Right atrium auricular region (tissue), 2 donors: Measurements from ENCODE around the gene TUT4. TPM values are rescaled to one million over a fixed set of nuclear protein-coding genes. Genes with fewer than 3 reads are reported as not detected.

Experiments
- DNase-seq: peaks from one replicate; pipeline ENCODE4 v3.0.0-alpha.2; 2019; ENCODE audit warnings: low spot score
- H3K27ac ChIP-seq, 2 donors: fragments of 200-600 bp; sonication (generic); 1 replicate in 1 of 2; 2 replicates in 1 of 2; pipeline ENCODE4 v1.5.1; 2016 to 2019
- H3K27me3 ChIP-seq, 2 donors: fragments of 200-600 bp; sonication (generic); one replicate each; pipeline versions ENCODE4 v1.5.1 to v1.6.0; 2017 to 2019
- H3K36me3 ChIP-seq: fragments of 200-600 bp; sonication (generic); one replicate; pipeline ENCODE4 v1.5.1; 2016
- H3K4me1 ChIP-seq, 2 donors: fragments of 200-600 bp; sonication (generic); one replicate each; pipeline versions ENCODE4 v1.5.1 to v1.6.0; 2017 to 2019
- H3K4me3 ChIP-seq, 2 donors: fragments of 200-600 bp; sonication (generic); 1 replicate in 1 of 2; 2 replicates in 1 of 2; pipeline ENCODE4 v1.5.1; 2017 to 2019; ENCODE audit warnings: mild to moderate bottlenecking in 1 of 2, moderate library complexity in 1 of 2
- H3K9me3 ChIP-seq, 2 donors: fragments of 200-600 bp; sonication (generic); one replicate each; pipeline ENCODE4 v1.5.1; 2019
- CTCF ChIP-seq, 2 donors: fragments of 200-600 bp; sonication (generic); IDR thresholded peaks; one replicate each; pipeline ENCODE4 v1.5.1; 2019; ENCODE audit warnings: antibody characterized with exemption in 2 of 2
- total RNA-seq, 2 donors: library from RNA; depleted of rRNA; stranded (reverse); fragments of >200 nt; gene quantifications; one replicate each; pipeline ENCODE4 v1.1.0, GENCODE V29; 2016

TUT4 gene
- total RNA-seq, 2 donors from 2014 or later, result 27.4 to 33.3 TPM

DNA sequence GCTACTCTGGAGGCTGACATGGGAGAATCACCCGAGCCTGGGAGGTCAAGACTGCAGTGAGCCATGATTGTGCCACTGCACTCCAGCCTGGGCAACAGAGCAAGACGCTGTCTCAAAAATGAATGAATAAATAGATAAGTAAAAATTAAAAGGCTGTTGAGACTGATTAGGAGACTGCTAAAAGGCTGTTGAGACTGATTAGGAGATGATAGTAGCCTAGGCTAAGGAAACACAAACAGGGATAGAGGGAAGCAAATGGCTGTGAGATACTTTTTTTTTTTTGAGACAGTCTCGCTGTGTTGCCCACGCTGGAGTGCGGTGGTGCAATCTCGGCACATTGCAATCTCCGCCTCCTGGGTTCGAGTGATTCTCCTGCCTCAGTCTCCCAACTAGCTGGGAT lies 120.1 kb downstream of the TUT4 start:
- Histone ChIP-seq H3K4me1 (no peaks in the 10 kb centered on the region), H3K9me3 (no peaks in the 10 kb centered on the region), H3K27me3 (no peaks in the 10 kb centered on the region), H3K4me3 (no peak overlapping the region), H3K36me3 (peaks cover 53% of the 10 kb centered on the region), H3K27ac (no peak overlapping the region)
- no peak for TF ChIP-seq CTCF (IDR thresholded peaks at IDR 0.05)
- no peak for DNase-seq

GRCh38 chr1:52427152-52427551 lies 125.7 kb downstream of the TUT4 start:
- peaks cover 26% of the 10 kb centered on the region for H3K36me3 ChIP-seq
- no peaks in the 10 kb centered on the region for H3K9me3 ChIP-seq
- H3K27me3 ChIP-seq, result no peaks in the 10 kb centered on the region
- no peak for TF ChIP-seq CTCF (IDR thresholded peaks at IDR 0.05)
- peaks cover 0 to 7% of the 10 kb centered on the region in 2 donors for H3K4me1 ChIP-seq
- no peak overlapping the region for H3K27ac ChIP-seq
- H3K4me3 ChIP-seq, result no peak overlapping the region
- DNase-seq, result no peak

- Histone ChIP-seq H3K4me3 (no peak overlapping the region), H3K27ac (no peak overlapping the region), H3K36me3 (peaks cover 31% of the 10 kb centered on the region), H3K4me1 (peaks cover 0 to 7% of the 10 kb centered on the region in 2 donors), H3K9me3 (no peaks in the 10 kb centered on the region), H3K27me3 (no peaks in the 10 kb centered on the region)
- TF ChIP-seq CTCF (IDR thresholded peaks at IDR 0.05), result no peak
- DNase-seq, result no peak
These were observed 126.5 kb downstream of the TUT4 start for GRCh38 chr1:52426371-52426770.

DNA sequence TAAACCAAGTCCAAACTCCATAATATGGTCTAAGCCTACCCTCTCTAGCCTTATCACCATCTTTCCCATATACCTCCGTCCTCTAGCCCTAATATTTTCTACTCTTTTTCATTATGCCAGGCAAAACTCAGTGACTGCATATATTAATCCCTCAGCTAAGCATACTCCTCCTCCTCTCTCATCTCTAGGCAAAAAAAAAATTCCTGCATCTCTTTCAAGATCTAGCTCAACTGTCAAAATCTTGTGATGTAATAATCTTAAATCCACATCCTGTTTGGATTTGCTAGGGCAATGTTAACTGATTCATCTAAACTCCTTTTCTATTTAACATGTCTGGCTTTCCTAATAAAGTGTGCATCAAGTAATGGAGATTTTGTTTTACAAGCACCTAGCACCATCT lies 128.1 kb downstream of the TUT4 start:
- DNase-seq, result no peak
- Histone ChIP-seq H3K36me3 (peaks cover 22% of the 10 kb centered on the region), H3K4me1 (peaks cover 0 to 7% of the 10 kb centered on the region in 2 donors), H3K27me3 (no peaks in the 10 kb centered on the region), H3K27ac (no peak overlapping the region), H3K9me3 (no peaks in the 10 kb centered on the region), H3K4me3 (no peak overlapping the region)
- no peak for TF ChIP-seq CTCF (IDR thresholded peaks at IDR 0.05)

- no peak overlapping the region for H3K4me3 ChIP-seq
- no peaks in the 10 kb centered on the region for H3K27me3 ChIP-seq
- no peaks in the 10 kb centered on the region for H3K9me3 ChIP-seq
- peaks cover 0 to 7% of the 10 kb centered on the region in 2 donors for H3K4me1 ChIP-seq
- TF ChIP-seq CTCF (IDR thresholded peaks at IDR 0.05), result no peak
- DNase-seq, result no peak
- peaks cover 25% of the 10 kb centered on the region for H3K36me3 ChIP-seq
- no peak overlapping the region for H3K27ac ChIP-seq
These were observed 128.7 kb downstream of the TUT4 start for GRCh38 chr1:52424231-52424636.

GRCh38 chr1:52423771-52424170 lies 129.1 kb downstream of the TUT4 start:
- peaks cover 0 to 7% of the 10 kb centered on the region in 2 donors for H3K4me1 ChIP-seq
- H3K27me3 ChIP-seq, result no peaks in the 10 kb centered on the region
- H3K36me3 ChIP-seq, result peaks cover 29% of the 10 kb centered on the region
- TF ChIP-seq CTCF (IDR thresholded peaks at IDR 0.05), result no peak
- H3K27ac ChIP-seq, result no peak overlapping the region
- H3K9me3 ChIP-seq, result no peaks in the 10 kb centered on the region
- H3K4me3 ChIP-seq, result no peak overlapping the region
- DNase-seq, result no peak
